Right ventricle myocardium superior (tissue), 1 donor: ENCODE results near the gene DDX42. TPM values are rescaled to one million over a fixed set of nuclear protein-coding genes. Genes with fewer than 3 reads are reported as not detected.
"Not testable (repeated sequence)": the region's sequence is repeated elsewhere in the genome, so short reads cannot be mapped to it uniquely, and the experiment has no call there.

Experiments used
- ATAC-seq: fragments of 200-7000 bp; cut with Tn5 transposase; one replicate; pipeline ENCODE4 v1.9.1; 2020; ENCODE audit warnings: mild to moderate bottlenecking; ENCODE audit not compliant: poor library complexity
- DNase-seq: peaks from one replicate; pipeline ENCODE4 v3.0.0-alpha.2; 2020
- intact Hi-C: fragments of 100-400 bp; cut with DNase I; formaldehyde crosslinking; loops from one replicate; pipeline ENCODE4 v1.11.2; 2022
- total RNA-seq: library from RNA; stranded (reverse); fragmentation: NEBNext Ultra II Directional; extraction: Animal tissue kit (Norgen Biotek cat#: 25700); gene quantifications from one replicate; pipeline ENCODE4 v1.2.1, GENCODE V29; 2021
- donor health status: DM: no; HTN: yes; CAD: no; lungs with severe emphysema.

Gene DDX42
- total RNA-seq, 1 donor from 2014 or later = 42.4 TPM

GRCh38 chr17:63847525-63848249 lies 73.7 kb downstream of the DDX42 start:
- intact Hi-C loops = no loop called here
- ATAC-seq (no peak), DNase-seq (no peak)

- ATAC-seq = peak; percentile 97
- intact Hi-C loops = no loop called here
- peak; percentile 96 for DNase-seq
These were observed 75.1 kb downstream of the DDX42 start for GRCh38 chr17:63848834-63849689.

GRCh38 chr17:63850401-63850800 lies 76.4 kb downstream of the DDX42 start:
- ATAC-seq (no peak), DNase-seq (no peak)
- intact Hi-C loops = no loop called here

- no peak for DNase-seq
- intact Hi-C loops = no loop called here
- no peak for ATAC-seq
These were observed 79.3 kb downstream of the DDX42 start for GRCh38 chr17:63853260-63853659.

- ATAC-seq = no peak
- intact Hi-C loops = no loop called here
- DNase-seq = no peak
These were observed 80.7 kb downstream of the DDX42 start for GRCh38 chr17:63854709-63855108.

- DNase-seq (no peak), ATAC-seq (no peak)
- intact Hi-C loops = no loop called here
These were observed 81.2 kb downstream of the DDX42 start for GRCh38 chr17:63855185-63855584.

GRCh38 chr17:63856425-63856824 lies 82.5 kb downstream of the DDX42 start:
- intact Hi-C loops, DNase-seq, ATAC-seq: not testable (repeated sequence)

- DNase-seq = no peak
- intact Hi-C loops = no loop called here
- ATAC-seq = no peak
These were observed 85.3 kb downstream of the DDX42 start for GRCh38 chr17:63859257-63859656.

GRCh38 chr17:63866625-63867024 lies 92.7 kb downstream of the DDX42 start:
- intact Hi-C loops, DNase-seq: not testable (repeated sequence)

More at GRCh38 chr17:63866625-63867024, 92.7 kb downstream of the DDX42 start:
- not testable (repeated sequence) for ATAC-seq

Other genes with a start within 250 kb of the DDX42 start
- 35.5 TPM for gene DCAF7, start 223.7 kb upstream of the DDX42 start, total RNA-seq
- gene TACO1, start 173.3 kb upstream of the DDX42 start, total RNA-seq = 43.1 TPM
- gene MAP3K3, start 151.8 kb upstream of the DDX42 start, total RNA-seq = 31.3 TPM
- gene LIMD2, start 74.0 kb upstream of the DDX42 start, total RNA-seq = 2.4 TPM
- 14.7 TPM for gene STRADA, start 32.4 kb upstream of the DDX42 start, total RNA-seq
- gene CCDC47, start 573 bp upstream of the DDX42 start, total RNA-seq = 84.8 TPM
- gene PSMC5, start 53.3 kb downstream of the DDX42 start, total RNA-seq = 136 TPM
- 29.8 TPM for gene FTSJ3, start 53.5 kb downstream of the DDX42 start, total RNA-seq
- 22.0 TPM for gene SMARCD2, start 68.5 kb downstream of the DDX42 start, total RNA-seq
- not detected for gene CSH2, start 99.5 kb downstream of the DDX42 start, total RNA-seq
- not detected for gene GH2, start 107.8 kb downstream of the DDX42 start, total RNA-seq
- not detected for gene CSH1, start 122.4 kb downstream of the DDX42 start, total RNA-seq
- gene CSHL1, start 137.1 kb downstream of the DDX42 start, total RNA-seq = not detected
- gene GH1, start 144.7 kb downstream of the DDX42 start, total RNA-seq = not detected
- gene CD79B, start 158.2 kb downstream of the DDX42 start, total RNA-seq = 8.9 TPM
- 0.56 TPM for gene SCN4A, start 198.7 kb downstream of the DDX42 start, total RNA-seq
- gene PRR29, start 224.2 kb downstream of the DDX42 start, total RNA-seq = 0.30 TPM
- gene ICAM2, start 246.5 kb downstream of the DDX42 start, total RNA-seq = 31.9 TPM